GM18868 (cell line): Measurements from ENCODE around the gene CRY1.
"Not testable (repeated sequence)": the region's sequence is repeated elsewhere in the genome, so short reads cannot be mapped to it uniquely, and the experiment has no call there.

Experiments used
- ATAC-seq: cut with Tn5 transposase; IDR thresholded peaks from one replicate; pipeline ENCODE4 v1.9.1; 2021; ENCODE audit warnings: mild to moderate bottlenecking, moderate library complexity; ENCODE audit not compliant: unreplicated experiment

Gene CRY1

DNA sequence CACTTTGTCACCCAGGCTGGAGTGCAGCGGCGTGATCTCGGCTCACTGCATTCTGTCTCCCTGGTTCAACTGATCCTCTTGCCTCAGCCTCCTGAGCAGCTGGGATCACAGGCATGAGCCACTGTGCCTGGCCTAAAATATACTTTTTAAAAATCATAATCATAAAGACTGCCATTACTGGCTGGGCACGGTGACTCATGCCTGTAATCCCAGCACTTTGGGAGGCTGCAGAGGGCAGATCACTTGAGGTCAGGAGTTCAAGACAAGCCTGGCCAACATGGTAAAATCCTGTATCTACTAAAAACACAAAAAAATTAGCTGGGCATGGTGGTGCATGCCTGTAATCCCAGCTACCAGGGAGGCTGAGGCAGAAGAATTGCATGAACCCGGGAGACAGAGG is 20.1 kb downstream of the CRY1 start:
- ATAC-seq: not testable (repeated sequence)

DNA sequence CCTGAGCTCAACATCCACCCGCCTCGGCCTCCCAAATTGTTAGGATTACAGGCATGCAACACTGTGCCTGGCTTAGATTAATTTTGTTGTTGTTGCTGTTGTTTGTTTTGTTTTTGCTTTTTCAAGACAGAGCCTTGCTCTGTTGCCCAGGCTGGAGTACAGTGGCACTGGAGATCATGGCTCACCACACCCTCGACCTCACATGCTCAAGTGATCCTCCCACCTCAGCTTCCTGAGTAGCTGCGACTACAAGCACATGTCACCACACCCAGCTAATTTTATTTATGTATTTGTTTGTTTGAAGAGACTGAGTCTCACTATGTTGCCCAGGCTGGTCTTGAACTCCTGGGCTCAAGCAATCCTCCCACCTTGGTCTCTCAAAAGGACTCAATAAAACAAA is 26.7 kb downstream of the CRY1 start:
- no peak for ATAC-seq

GRCh38 chr12:107064687-107065086 is 28.7 kb downstream of the CRY1 start:
- ATAC-seq: no peak

GRCh38 chr12:107064243-107064642 is 29.1 kb downstream of the CRY1 start:
- no peak for ATAC-seq

- no peak for ATAC-seq
Measured at GRCh38 chr12:107058190-107058589, 35.2 kb downstream of the CRY1 start.

DNA sequence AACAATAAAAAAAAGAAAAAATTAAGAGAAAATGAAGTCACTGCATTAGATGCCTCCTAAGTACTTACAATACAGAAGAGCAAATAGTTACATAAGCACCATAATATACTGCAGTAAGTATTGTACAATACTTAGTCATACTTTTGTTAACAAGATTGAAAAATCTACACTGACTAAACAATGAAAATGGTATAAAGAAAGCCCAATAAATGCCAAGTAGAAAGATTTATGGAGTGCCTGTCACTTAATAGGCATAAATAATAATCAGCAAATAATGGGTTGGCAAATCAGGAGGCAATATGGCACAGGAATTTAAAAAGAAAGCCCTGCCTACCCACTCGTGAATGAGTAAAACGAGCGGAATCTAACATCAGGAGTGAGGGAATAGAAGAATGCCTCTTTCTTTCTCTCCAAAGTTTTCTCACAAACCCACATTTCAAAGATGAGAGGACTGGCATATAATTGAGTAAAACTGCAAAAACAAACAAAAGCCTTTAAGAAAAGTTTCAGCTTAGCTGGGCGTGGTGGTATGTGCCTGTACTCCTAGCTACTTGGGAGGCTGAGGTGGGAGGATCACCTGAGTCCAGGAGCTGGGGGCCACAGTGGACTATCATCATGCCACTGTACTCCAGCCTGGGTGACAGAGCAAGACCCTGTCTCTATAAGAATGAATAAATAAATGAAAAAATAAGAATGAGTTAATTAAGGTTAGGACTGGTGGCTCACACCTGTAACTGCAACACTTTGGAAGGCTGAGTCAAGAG is 36.1 kb downstream of the CRY1 start:
- no peak for ATAC-seq

DNA sequence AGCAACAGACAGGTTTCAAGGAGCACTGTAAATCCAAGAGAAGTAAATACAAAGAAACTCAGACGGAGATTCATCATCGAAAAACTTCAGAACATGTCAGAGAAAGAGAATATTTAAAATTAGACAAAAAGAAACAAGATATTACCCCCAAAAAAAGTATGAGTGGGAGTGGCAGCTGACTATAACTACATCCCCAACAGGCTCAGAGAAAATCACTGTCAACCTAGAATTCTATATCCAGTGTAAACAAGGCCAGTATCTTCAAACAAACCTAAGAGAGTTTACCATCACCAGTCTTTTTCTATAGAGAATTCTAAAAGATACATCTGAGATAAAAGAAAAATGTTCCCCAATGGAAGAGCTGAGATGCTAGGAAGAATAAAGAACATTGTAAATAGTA is 39.6 kb downstream of the CRY1 start:
- ATAC-seq: no peak

- no peak for ATAC-seq
Measured at GRCh38 chr12:107045186-107045585, 48.2 kb downstream of the CRY1 start.

DNA sequence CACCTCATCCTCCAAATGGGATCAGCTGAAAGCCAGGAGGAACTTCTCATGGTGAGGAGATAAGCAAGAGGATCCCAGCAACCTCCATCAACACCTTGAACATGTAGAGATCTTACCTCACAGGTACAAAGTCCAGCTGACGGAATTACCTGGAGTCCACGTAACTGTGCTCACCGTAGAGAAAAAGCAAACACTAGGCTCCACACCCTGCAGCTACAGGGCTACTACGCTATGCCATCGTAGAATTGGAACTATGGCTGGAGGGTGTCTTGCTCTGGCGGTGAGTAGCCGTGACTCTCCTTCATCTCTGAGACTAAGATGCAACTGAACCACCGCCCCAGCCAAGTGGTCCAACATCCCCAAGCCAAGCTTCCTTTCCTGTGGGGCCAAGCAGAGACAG is 50.5 kb downstream of the CRY1 start:
- ATAC-seq: no peak

DNA sequence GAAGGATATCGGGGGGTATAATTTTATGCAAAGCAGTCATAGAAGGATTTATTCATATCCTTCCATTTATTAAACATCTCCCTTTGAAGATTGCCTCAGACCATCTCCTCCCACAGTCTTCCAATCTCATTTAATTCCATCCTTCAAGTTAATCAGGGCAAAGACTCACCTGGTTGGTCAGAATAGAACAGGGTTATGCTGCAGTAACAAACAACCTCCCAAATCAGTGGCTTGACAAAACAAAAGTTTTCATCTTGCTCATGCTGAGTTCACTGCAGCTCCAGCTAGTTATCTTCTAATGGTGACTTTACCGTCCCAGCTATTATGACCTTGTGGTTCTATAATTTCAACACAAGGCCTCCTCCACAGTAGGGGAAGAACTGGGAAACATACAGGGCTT is 57.6 kb downstream of the CRY1 start:
- no peak for ATAC-seq

- ATAC-seq: no peak
Measured at GRCh38 chr12:107033758-107034739, 59.3 kb downstream of the CRY1 start.

DNA sequence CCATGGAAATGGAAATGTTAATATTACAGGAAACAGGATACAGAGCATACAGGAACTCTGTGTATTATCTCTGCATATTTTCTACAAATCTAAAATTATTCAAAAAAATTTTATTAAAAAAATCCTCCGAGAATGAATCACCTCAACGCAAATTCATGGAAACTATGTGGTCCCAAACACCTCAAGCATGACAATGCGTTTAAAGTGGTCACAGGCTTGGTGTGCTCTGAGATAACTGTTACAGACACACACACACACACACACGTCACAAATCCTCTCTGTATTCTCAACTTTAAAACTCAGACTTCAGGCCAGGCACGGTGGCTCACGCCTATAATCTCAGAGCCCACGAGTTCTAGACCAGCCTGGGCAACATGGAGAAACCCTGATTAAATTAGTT is 61.1 kb downstream of the CRY1 start:
- ATAC-seq: no peak

DNA sequence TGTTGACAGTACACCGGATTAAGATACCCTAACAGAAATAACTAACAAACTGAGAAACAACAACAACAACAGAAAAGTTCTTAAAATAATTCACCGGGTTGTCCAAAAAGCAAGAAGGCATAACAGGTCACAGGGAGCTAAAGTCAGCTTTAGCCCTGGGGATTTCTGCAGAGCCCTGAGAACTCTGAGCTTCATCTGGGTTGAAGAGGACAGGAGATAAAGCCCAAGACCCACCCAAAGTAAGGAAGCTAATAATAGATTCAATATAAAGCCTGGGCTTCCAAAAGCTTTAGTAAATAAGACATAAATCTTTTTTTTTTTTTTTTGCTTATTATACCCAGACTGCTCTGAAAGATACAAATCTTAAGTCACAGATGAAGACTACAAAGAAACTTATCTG is 62.3 kb downstream of the CRY1 start:
- no peak for ATAC-seq

DNA sequence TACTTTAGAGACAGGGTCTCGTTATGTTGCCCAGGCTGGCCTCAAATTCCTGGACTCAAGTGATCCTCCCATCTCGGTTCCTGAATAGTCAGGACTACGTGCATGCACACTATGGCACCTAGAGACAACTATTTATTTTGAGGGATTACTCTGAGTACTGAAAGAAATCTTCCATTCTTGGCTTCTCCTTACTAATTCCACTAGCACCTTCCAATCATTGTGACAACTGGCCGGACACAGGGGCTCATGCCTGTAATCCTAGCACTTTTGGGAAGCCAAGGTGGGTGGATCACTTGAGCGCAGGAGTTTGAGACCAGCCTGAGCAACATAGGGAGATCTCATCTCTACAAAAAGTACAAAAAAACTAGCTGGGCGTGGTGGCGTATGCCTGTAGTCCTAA is 64.3 kb downstream of the CRY1 start:
- ATAC-seq: no peak

DNA sequence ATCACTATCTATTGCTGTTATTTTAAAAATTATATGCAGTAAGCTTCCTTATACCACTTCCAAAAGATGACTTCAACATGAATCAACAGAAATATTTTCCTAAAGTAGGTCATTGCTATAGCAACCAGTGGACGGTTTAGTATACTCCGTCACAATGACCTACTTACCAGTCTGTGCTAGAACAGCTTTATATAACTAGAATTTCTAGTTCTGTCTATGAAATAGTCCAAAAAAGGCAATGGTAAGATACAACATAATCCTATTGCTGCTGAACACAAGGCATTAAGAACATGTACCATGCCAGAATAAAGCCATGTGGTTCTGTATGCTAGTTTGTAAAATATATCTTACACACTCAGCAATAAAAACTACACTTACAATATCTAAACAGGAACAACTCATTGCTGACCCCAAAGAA is 65.7 kb downstream of the CRY1 start:
- no peak for ATAC-seq

DNA sequence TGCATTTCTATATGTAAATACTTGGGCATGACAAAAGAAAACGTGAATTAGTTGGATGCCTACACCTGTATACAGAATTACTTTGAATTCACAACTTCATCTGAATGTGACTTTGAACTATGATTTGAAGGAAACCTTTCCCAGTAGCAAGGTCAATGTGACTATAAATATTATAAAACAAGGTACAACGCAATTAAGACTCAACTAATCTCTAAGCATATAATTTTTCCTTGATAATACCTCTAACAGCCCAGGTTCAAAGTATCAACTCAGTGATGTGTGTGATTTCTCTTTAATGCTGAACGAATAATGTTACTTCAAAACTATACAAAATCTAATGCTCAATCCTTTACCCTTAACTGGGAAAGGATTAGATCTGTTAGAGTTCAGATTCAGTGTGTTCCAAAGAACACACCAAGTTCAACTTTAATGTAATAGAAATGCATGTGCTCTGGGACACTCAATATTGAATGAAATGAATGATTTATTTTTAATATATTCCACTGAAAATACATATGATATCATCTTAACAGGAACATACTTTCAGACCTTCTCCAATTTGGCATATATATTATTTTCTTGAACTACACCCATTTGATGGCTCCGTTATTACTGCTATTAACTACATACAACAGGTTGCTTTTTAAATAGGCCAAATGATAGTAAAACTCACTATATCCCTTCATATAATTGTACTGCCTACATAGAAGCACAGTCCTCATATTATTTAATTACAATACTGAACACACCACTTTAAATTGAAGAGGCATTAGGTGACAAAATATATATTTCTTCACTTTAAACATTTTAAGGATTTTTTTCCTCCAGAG is 66.3 kb downstream of the CRY1 start:
- ATAC-seq: no peak

DNA sequence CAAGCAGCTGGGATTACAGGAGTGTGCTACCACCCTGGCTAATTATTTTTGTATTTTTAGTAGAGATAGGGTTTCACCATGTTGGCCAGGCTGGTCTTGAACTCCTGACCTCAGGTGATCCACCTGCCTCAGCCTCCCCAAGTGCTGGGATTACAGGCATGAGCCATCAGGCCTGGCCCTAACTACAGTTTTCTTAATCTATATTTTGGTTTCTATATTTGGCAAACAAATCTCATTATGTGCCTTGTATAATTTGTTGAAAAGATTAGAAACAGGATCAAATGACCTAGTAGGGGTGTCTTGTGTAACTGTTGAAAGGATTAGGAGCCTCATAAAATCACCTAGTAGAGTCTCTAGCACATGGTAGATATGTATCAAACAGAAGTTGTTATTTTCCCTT is 67.0 kb downstream of the CRY1 start:
- not testable (repeated sequence) for ATAC-seq

DNA sequence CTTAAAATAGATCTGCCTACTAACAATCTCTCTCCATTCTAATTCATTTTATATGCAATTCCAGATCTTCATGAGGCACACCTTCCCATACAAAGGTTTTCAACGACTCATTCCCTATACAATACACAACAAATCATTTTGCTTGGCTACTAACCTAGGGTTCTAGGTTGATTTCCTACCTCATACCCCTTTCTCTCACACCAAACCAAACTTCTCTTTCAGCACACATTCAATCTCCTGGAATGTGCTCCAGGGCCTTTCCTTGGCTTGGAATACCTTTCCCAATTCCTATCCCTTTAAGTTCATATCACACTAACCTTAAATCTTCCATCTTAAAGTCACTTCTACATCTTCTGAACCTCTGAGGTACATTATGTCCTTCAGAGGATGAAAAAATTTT is 67.7 kb downstream of the CRY1 start:
- no peak for ATAC-seq

- ATAC-seq: no peak
Measured at GRCh38 chr12:107019546-107019945, 73.8 kb downstream of the CRY1 start.

DNA sequence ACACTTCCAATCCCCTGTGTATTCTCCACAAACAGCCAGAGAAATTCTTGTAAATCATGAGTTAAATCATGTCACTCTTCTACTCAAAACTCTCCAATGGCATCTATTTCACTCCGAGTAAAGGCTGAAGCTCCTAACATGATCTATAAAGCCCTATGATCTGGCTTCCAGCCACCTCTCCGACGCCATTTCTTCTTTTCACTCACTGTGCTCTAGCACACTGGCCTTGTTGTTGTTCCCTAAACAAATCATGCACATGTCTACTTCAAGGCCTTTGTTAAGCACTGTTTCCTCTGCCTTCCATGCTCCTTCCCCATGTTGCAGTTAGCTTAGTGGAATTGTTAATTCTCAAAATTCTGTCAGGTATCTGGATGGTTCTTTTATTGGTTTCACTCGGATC is 76.3 kb downstream of the CRY1 start:
- no peak for ATAC-seq

- no peak for ATAC-seq
Measured at GRCh38 chr12:107014055-107014454, 79.3 kb downstream of the CRY1 start.
